Mesenchymal stem cell (in vitro differentiated cells and primary cell): Measurements from ENCODE around the gene RYK.

Source experiments
- DNase-seq: peaks from one replicate; pipeline ENCODE4 v3.0.0-alpha.2; 2013
- H2AFZ ChIP-seq: one replicate; pipeline ENCODE4 v1.6.1; 2013; ENCODE audit warnings: low read depth, mild to moderate bottlenecking, control low read depth, inconsistent platforms, low read length, moderate library complexity
- H2AK5ac ChIP-seq: 2 replicates; pipeline ENCODE4 v1.6.1; 2013; ENCODE audit warnings: low read length, moderate library complexity, mild to moderate bottlenecking, inconsistent platforms; ENCODE audit not compliant: severe bottlenecking
- H2BK120ac ChIP-seq: one replicate; pipeline ENCODE4 v1.6.1; 2013; ENCODE audit warnings: low read depth, mild to moderate bottlenecking, inconsistent platforms, low read length, moderate library complexity
- H2BK12ac ChIP-seq, 2 experiments: one replicate each; pipeline ENCODE4 v1.6.1; 2013; ENCODE audit warnings: inconsistent platforms in 2 of 2, low read length in 2 of 2, mild to moderate bottlenecking in 2 of 2, moderate library complexity in 2 of 2, control low read depth in 1 of 2
- H2BK15ac ChIP-seq: one replicate; pipeline ENCODE4 v1.6.1; 2013; ENCODE audit warnings: mild to moderate bottlenecking, low read depth, inconsistent platforms; ENCODE audit not compliant: poor library complexity, severe bottlenecking
- H2BK5ac ChIP-seq: 2 replicates; pipeline ENCODE4 v1.6.1; 2013; ENCODE audit warnings: low read depth, mild to moderate bottlenecking, low read length, control low read depth, inconsistent platforms; ENCODE audit not compliant: poor library complexity, severe bottlenecking
- H3K14ac ChIP-seq, 2 experiments: one replicate each; pipeline ENCODE4 v1.6.1; 2013; ENCODE audit warnings: inconsistent platforms in 2 of 2, low read length in 2 of 2, control low read depth in 1 of 2, mild to moderate bottlenecking in 1 of 2, moderate library complexity in 1 of 2
- H3K18ac ChIP-seq, 2 experiments: one replicate each; pipeline ENCODE4 v1.6.1; 2013; ENCODE audit warnings: inconsistent platforms in 2 of 2, low read length in 2 of 2, control low read depth in 1 of 2, low read depth in 1 of 2, mild to moderate bottlenecking in 1 of 2
- H3K23ac ChIP-seq, 2 experiments: one replicate each; pipeline ENCODE4 v1.6.1; 2013; ENCODE audit warnings: inconsistent platforms in 2 of 2, low read length in 2 of 2, mild to moderate bottlenecking in 2 of 2, moderate library complexity in 2 of 2, control low read depth in 1 of 2
- H3K27ac ChIP-seq: 2 replicates; pipeline ENCODE4 v1.5.1; 2013; ENCODE audit warnings: mild to moderate bottlenecking, moderate library complexity, low read length, control low read depth, inconsistent platforms; ENCODE audit not compliant: poor library complexity, severe bottlenecking
- H3K27me3 ChIP-seq, 2 experiments: 2 replicates each; pipeline versions ENCODE4 v1.6.1 to v1.7.0; 2013; ENCODE audit warnings: low read length in 2 of 2, mild to moderate bottlenecking in 2 of 2, moderate library complexity in 2 of 2, control low read depth in 1 of 2, inconsistent platforms in 1 of 2; ENCODE audit not compliant: control insufficient read depth in 1 of 2, insufficient read depth in 1 of 2
- H3K36me3 ChIP-seq, 2 experiments: 2 replicates each; pipeline versions ENCODE4 v1.6.1 to v1.7.0; 2013; ENCODE audit warnings: low read length in 2 of 2, control low read depth in 1 of 2, inconsistent platforms in 1 of 2, low read depth in 1 of 2, mild to moderate bottlenecking in 1 of 2; ENCODE audit not compliant: insufficient read depth in 2 of 2, control insufficient read depth in 1 of 2
- H3K4ac ChIP-seq, 2 experiments: one replicate each; pipeline ENCODE4 v1.6.1; 2013; ENCODE audit warnings: inconsistent platforms in 2 of 2, low read length in 2 of 2, mild to moderate bottlenecking in 2 of 2, moderate library complexity in 2 of 2, control low read depth in 1 of 2, low read depth in 1 of 2
- H3K4me1 ChIP-seq: 2 replicates; pipeline ENCODE4 v1.6.1; 2013; ENCODE audit warnings: low read depth, low read length, control low read depth; ENCODE audit not compliant: control insufficient read depth, insufficient read depth
- H3K4me2 ChIP-seq: 2 replicates; pipeline ENCODE4 v1.6.1; 2013; ENCODE audit warnings: low read length, mild to moderate bottlenecking, inconsistent platforms; ENCODE audit not compliant: poor library complexity, severe bottlenecking
- H3K4me3 ChIP-seq, 2 experiments: 2 replicates each; pipeline versions ENCODE4 v1.5.1 to v1.7.0; 2013; ENCODE audit warnings: low read length in 2 of 2, mild to moderate bottlenecking in 2 of 2, control low read depth in 1 of 2, low read depth in 1 of 2; ENCODE audit not compliant: insufficient read depth in 1 of 2
- H3K79me1 ChIP-seq: replicated peaks from 2 replicates; pipeline ENCODE4 v1.6.1; 2013; ENCODE audit warnings: mild to moderate bottlenecking, control low read depth, low read length, inconsistent platforms; ENCODE audit not compliant: poor library complexity, severe bottlenecking
- H3K9ac ChIP-seq: 2 replicates; pipeline ENCODE4 v1.7.0; 2013; ENCODE audit warnings: mild to moderate bottlenecking, low read length, moderate library complexity
- H3K9me3 ChIP-seq: 2 replicates; pipeline ENCODE4 v1.7.0; 2013; ENCODE audit warnings: mild to moderate bottlenecking, low read length; ENCODE audit not compliant: control insufficient read depth
- H4K8ac ChIP-seq: one replicate; pipeline ENCODE4 v1.6.1; 2013; ENCODE audit warnings: inconsistent platforms, mild to moderate bottlenecking, low read length, moderate library complexity
- H4K91ac ChIP-seq: one replicate; pipeline ENCODE4 v1.6.1; 2013; ENCODE audit warnings: mild to moderate bottlenecking, low read length, inconsistent platforms
- WGBS: methylation state at CpG from one replicate; pipeline ENCODE4 v1.1.7; 2013; ENCODE audit warnings: mixed read lengths; 5-methylcytosine and 5-hydroxymethylcytosine counted together

RYK gene

DNA sequence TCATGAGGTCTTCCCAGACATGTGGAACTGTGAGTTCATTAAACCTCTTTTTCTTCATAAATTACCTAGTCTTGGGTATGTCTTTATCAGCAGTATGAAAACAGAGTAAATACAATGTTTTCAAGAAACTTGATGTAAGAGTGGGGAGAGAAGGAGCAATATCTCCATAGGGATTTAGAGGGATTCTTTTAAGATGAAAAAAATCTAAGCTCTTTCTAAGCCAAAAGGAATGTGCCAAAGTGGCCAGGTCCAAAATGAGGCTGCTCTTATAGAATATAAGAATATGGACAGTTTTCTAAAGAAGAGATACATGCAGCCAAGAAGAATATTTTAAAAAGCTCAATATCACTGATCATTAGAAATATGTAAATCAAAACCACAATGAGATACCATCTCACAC, 23.9 kb upstream of the RYK start:
- Histone ChIP-seq H2AK5ac (no peak overlapping the region), H3K4me3 (no peak overlapping the region), H3K4me1 (peaks cover 7% of the 10 kb centered on the region), H2BK15ac (no peak overlapping the region), H3K9me3 (no peaks in the 10 kb centered on the region), H3K14ac (no peak overlapping the region), H3K27me3 (no peaks in the 10 kb centered on the region), H4K8ac (no peak overlapping the region), H3K27ac (no peak overlapping the region), H3K36me3 (no peaks in the 10 kb centered on the region), H2BK12ac (no peak overlapping the region), H3K4ac (no peak overlapping the region), H3K79me1 (no peaks in the 10 kb centered on the region), H3K23ac (no peak overlapping the region), H3K4me2 (no peak overlapping the region), H2BK120ac (no peak overlapping the region), H4K91ac (no peak overlapping the region), H3K18ac (no peak overlapping the region), H2BK5ac (no peak overlapping the region), H2AFZ (no peak overlapping the region), H3K9ac (no peak overlapping the region)
- DNase-seq, result no peak

GRCh38 chr3:134267996-134268395, 17.3 kb upstream of the RYK start:
- Histone ChIP-seq H3K27ac (no peak overlapping the region), H4K8ac (no peak overlapping the region), H2AK5ac (peak overlapping the region; percentile 13), H3K79me1 (no peaks in the 10 kb centered on the region), H3K23ac (peak overlapping the region in 1 of 2 experiments; percentile 59), H3K27me3 (no peaks in the 10 kb centered on the region), H3K4ac (no peak overlapping the region), H3K36me3 (no peaks in the 10 kb centered on the region), H3K18ac (no peak overlapping the region), H3K4me2 (no peak overlapping the region), H2BK12ac (no peak overlapping the region), H2BK120ac (no peak overlapping the region), H2AFZ (no peak overlapping the region), H4K91ac (no peak overlapping the region), H2BK5ac (no peak overlapping the region), H2BK15ac (no peak overlapping the region), H3K14ac (no peak overlapping the region), H3K9ac (no peak overlapping the region), H3K9me3 (no peaks in the 10 kb centered on the region), H3K4me1 (peaks cover 5% of the 10 kb centered on the region), H3K4me3 (no peak overlapping the region)
- WGBS, result 89% methylated on average over 1 of the region's 1 CpG
- no peak for DNase-seq

GRCh38 chr3:134260987-134261386, 10.3 kb upstream of the RYK start:
- Histone ChIP-seq H3K23ac (no peak overlapping the region), H3K14ac (no peak overlapping the region)
- WGBS, result 25% methylated on average over 1 of the region's 1 CpG

GRCh38 chr3:134258761-134259347, 8.2 kb upstream of the RYK start:
- Histone ChIP-seq H3K9ac (no peak overlapping the region), H3K27ac (peak overlapping the region; percentile 53)
- 90% methylated on average over 2 of the region's 4 CpGs for WGBS

More at GRCh38 chr3:134260987-134261386, 10.3 kb upstream of the RYK start:
- Histone ChIP-seq H2BK120ac (no peak overlapping the region), H3K18ac (no peak overlapping the region), H3K9me3 (no peaks in the 10 kb centered on the region), H4K91ac (no peak overlapping the region), H2AK5ac (no peak overlapping the region), H2BK5ac (no peak overlapping the region), H3K79me1 (no peaks in the 10 kb centered on the region), H4K8ac (no peak overlapping the region), H3K27ac (no peak overlapping the region), H3K36me3 (no peaks in the 10 kb centered on the region), H3K4me2 (no peak overlapping the region), H2BK15ac (no peak overlapping the region), H3K9ac (no peak overlapping the region), H3K4me1 (no peaks in the 10 kb centered on the region), H3K27me3 (no peaks in the 10 kb centered on the region), H2BK12ac (no peak overlapping the region), H3K4me3 (no peak overlapping the region), H2AFZ (no peak overlapping the region), H3K4ac (no peak overlapping the region)
- DNase-seq, result no peak

More at GRCh38 chr3:134258761-134259347, 8.2 kb upstream of the RYK start:
- H4K8ac ChIP-seq, result no peak overlapping the region
- H2BK12ac ChIP-seq, result no peak overlapping the region
- no peaks in the 10 kb centered on the region for H3K36me3 ChIP-seq
- H3K27me3 ChIP-seq, result no peaks in the 10 kb centered on the region
- no peak overlapping the region for H3K4ac ChIP-seq
- no peak overlapping the region for H2AFZ ChIP-seq
- H3K4me1 ChIP-seq, result peaks cover 2% of the 10 kb centered on the region
- no peak overlapping the region for H2BK15ac ChIP-seq
- no peak for DNase-seq
- no peak overlapping the region for H3K23ac ChIP-seq
- no peak overlapping the region for H3K18ac ChIP-seq
- no peak overlapping the region for H2AK5ac ChIP-seq
- H3K79me1 ChIP-seq, result no peaks in the 10 kb centered on the region
- no peak overlapping the region for H4K91ac ChIP-seq
- H3K9me3 ChIP-seq, result no peaks in the 10 kb centered on the region
- no peak overlapping the region for H3K14ac ChIP-seq
- no peak overlapping the region for H3K4me3 ChIP-seq
- no peak overlapping the region for H2BK120ac ChIP-seq
- no peak overlapping the region for H2BK5ac ChIP-seq
- no peak overlapping the region for H3K4me2 ChIP-seq
